ENCODE measurements around the gene CAMSAP1.
A peak's percentile ranks its signal among the peaks of the same experiment; 100 is the strongest.

The CAMSAP1 gene

GRCh38 chr9:135865531-135865930 lies 41.8 kb downstream of the CAMSAP1 start:
- FAIRE-seq, result no peak
- TF ChIP-seq SPI1 (IDR thresholded peaks at IDR 0.05; ENCODE audit: low read depth, low read length), result no peak
- no peak for TF ChIP-seq PAX5 (IDR thresholded peaks at IDR 0.05; ENCODE audit: insufficient read depth, low read length, severe bottlenecking)
- TF ChIP-seq POLR2A (IDR thresholded peaks at IDR 0.05; ENCODE audit: low read depth, low read length), result no peak
- TF ChIP-seq POLR2AphosphoS5 (IDR thresholded peaks at IDR 0.05; ENCODE audit: low read depth, low read length), result no peak
- TF ChIP-seq POU2F2 (IDR thresholded peaks at IDR 0.05; ENCODE audit: low read depth, low read length), result no peak
- TF ChIP-seq TAF1 (IDR thresholded peaks at IDR 0.05; ENCODE audit: low read depth, low read length), result no peak

GRCh38 chr9:135864447-135865049 lies 42.8 kb downstream of the CAMSAP1 start:
- DNase-seq (ENCODE audit: insufficient read length, low spot score) (peak; percentile 64), FAIRE-seq (peak; percentile 79)
- TF ChIP-seq POLR2A (IDR thresholded peaks at IDR 0.05; ENCODE audit: low read depth, low read length) (no peak), TAF1 (IDR thresholded peaks at IDR 0.05; ENCODE audit: low read depth, low read length) (no peak), POLR2AphosphoS5 (IDR thresholded peaks at IDR 0.05; ENCODE audit: low read depth, low read length) (no peak), POU2F2 (IDR thresholded peaks at IDR 0.05; ENCODE audit: low read depth, low read length) (no peak), SPI1 (IDR thresholded peaks at IDR 0.05; ENCODE audit: low read depth, low read length) (no peak), PAX5 (IDR thresholded peaks at IDR 0.05; ENCODE audit: insufficient read depth, low read length, severe bottlenecking) (no peak)

More at GRCh38 chr9:135865531-135865930, 41.8 kb downstream of the CAMSAP1 start:
- no peak for DNase-seq (ENCODE audit: insufficient read length, low spot score)

- DNase-seq (ENCODE audit: insufficient read length, low spot score) (no peak), FAIRE-seq (no peak)
- TF ChIP-seq TAF1 (IDR thresholded peaks at IDR 0.05; ENCODE audit: low read depth, low read length) (no peak), PAX5 (IDR thresholded peaks at IDR 0.05; ENCODE audit: insufficient read depth, low read length, severe bottlenecking) (no peak), POU2F2 (IDR thresholded peaks at IDR 0.05; ENCODE audit: low read depth, low read length) (no peak), POLR2A (IDR thresholded peaks at IDR 0.05; ENCODE audit: low read depth, low read length) (no peak), SPI1 (IDR thresholded peaks at IDR 0.05; ENCODE audit: low read depth, low read length) (no peak), POLR2AphosphoS5 (IDR thresholded peaks at IDR 0.05; ENCODE audit: low read depth, low read length) (no peak)
These were observed 44.5 kb downstream of the CAMSAP1 start for GRCh38 chr9:135862809-135863208.

- DNase-seq (ENCODE audit: insufficient read length, low spot score) (no peak), FAIRE-seq (no peak)
- TF ChIP-seq POLR2A (IDR thresholded peaks at IDR 0.05; ENCODE audit: low read depth, low read length), result no peak
These were observed 48.7 kb downstream of the CAMSAP1 start for GRCh38 chr9:135858491-135859185.

- DNase-seq (ENCODE audit: insufficient read length, low spot score) (no peak), FAIRE-seq (no peak)
- no peak for TF ChIP-seq PAX5 (IDR thresholded peaks at IDR 0.05; ENCODE audit: insufficient read depth, low read length, severe bottlenecking)
- no peak for TF ChIP-seq POU2F2 (IDR thresholded peaks at IDR 0.05; ENCODE audit: low read depth, low read length)
- no peak for TF ChIP-seq POLR2AphosphoS5 (IDR thresholded peaks at IDR 0.05; ENCODE audit: low read depth, low read length)
- TF ChIP-seq TAF1 (IDR thresholded peaks at IDR 0.05; ENCODE audit: low read depth, low read length), result no peak
- TF ChIP-seq POLR2A (IDR thresholded peaks at IDR 0.05; ENCODE audit: low read depth, low read length), result no peak
- no peak for TF ChIP-seq SPI1 (IDR thresholded peaks at IDR 0.05; ENCODE audit: low read depth, low read length)
These were observed 49.5 kb downstream of the CAMSAP1 start for GRCh38 chr9:135857843-135858242.

- DNase-seq (ENCODE audit: insufficient read length, low spot score) (no peak), FAIRE-seq (no peak)
- TF ChIP-seq PAX5 (IDR thresholded peaks at IDR 0.05; ENCODE audit: insufficient read depth, low read length, severe bottlenecking), result no peak
- no peak for TF ChIP-seq POU2F2 (IDR thresholded peaks at IDR 0.05; ENCODE audit: low read depth, low read length)
These were observed 50.0 kb downstream of the CAMSAP1 start for GRCh38 chr9:135857371-135857786.

GRCh38 chr9:135851748-135852147 lies 55.6 kb downstream of the CAMSAP1 start:
- FAIRE-seq, result no peak
- no peak for TF ChIP-seq TAF1 (IDR thresholded peaks at IDR 0.05; ENCODE audit: low read depth, low read length)
- TF ChIP-seq SPI1 (IDR thresholded peaks at IDR 0.05; ENCODE audit: low read depth, low read length), result no peak
- no peak for TF ChIP-seq PAX5 (IDR thresholded peaks at IDR 0.05; ENCODE audit: insufficient read depth, low read length, severe bottlenecking)
- no peak for TF ChIP-seq POU2F2 (IDR thresholded peaks at IDR 0.05; ENCODE audit: low read depth, low read length)
- no peak for TF ChIP-seq POLR2AphosphoS5 (IDR thresholded peaks at IDR 0.05; ENCODE audit: low read depth, low read length)
- no peak for TF ChIP-seq POLR2A (IDR thresholded peaks at IDR 0.05; ENCODE audit: low read depth, low read length)
- DNase-seq (ENCODE audit: insufficient read length, low spot score), result no peak

GRCh38 chr9:135850737-135851136 lies 56.6 kb downstream of the CAMSAP1 start:
- no peak for TF ChIP-seq POLR2AphosphoS5 (IDR thresholded peaks at IDR 0.05; ENCODE audit: low read depth, low read length)
- TF ChIP-seq POU2F2 (IDR thresholded peaks at IDR 0.05; ENCODE audit: low read depth, low read length), result no peak
- DNase-seq (ENCODE audit: insufficient read length, low spot score) (no peak), FAIRE-seq (no peak)

GRCh38 chr9:135849181-135849580 lies 58.2 kb downstream of the CAMSAP1 start:
- no peak for DNase-seq (ENCODE audit: insufficient read length, low spot score)
- TF ChIP-seq SPI1 (IDR thresholded peaks at IDR 0.05; ENCODE audit: low read depth, low read length), result no peak
- no peak for TF ChIP-seq POU2F2 (IDR thresholded peaks at IDR 0.05; ENCODE audit: low read depth, low read length)
- no peak for TF ChIP-seq POLR2AphosphoS5 (IDR thresholded peaks at IDR 0.05; ENCODE audit: low read depth, low read length)
- no peak for TF ChIP-seq PAX5 (IDR thresholded peaks at IDR 0.05; ENCODE audit: insufficient read depth, low read length, severe bottlenecking)
- TF ChIP-seq TAF1 (IDR thresholded peaks at IDR 0.05; ENCODE audit: low read depth, low read length), result no peak
- no peak for TF ChIP-seq POLR2A (IDR thresholded peaks at IDR 0.05; ENCODE audit: low read depth, low read length)
- FAIRE-seq, result no peak

- DNase-seq (ENCODE audit: insufficient read length, low spot score) (no peak), FAIRE-seq (no peak)
- TF ChIP-seq POLR2A (IDR thresholded peaks at IDR 0.05; ENCODE audit: low read depth, low read length) (no peak), TAF1 (IDR thresholded peaks at IDR 0.05; ENCODE audit: low read depth, low read length) (no peak), POU2F2 (IDR thresholded peaks at IDR 0.05; ENCODE audit: low read depth, low read length) (no peak), PAX5 (IDR thresholded peaks at IDR 0.05; ENCODE audit: insufficient read depth, low read length, severe bottlenecking) (no peak), SPI1 (IDR thresholded peaks at IDR 0.05; ENCODE audit: low read depth, low read length) (no peak), POLR2AphosphoS5 (IDR thresholded peaks at IDR 0.05; ENCODE audit: low read depth, low read length) (no peak)
These were observed 58.9 kb downstream of the CAMSAP1 start for GRCh38 chr9:135848341-135849047.

All from GM12891 (cell line).